Superior temporal gyrus (tissue), 1 donor: ENCODE data around the gene WHRN.

Source experiments
- DNase-seq: peaks from one replicate; pipeline ENCODE4 v3.0.0-alpha.2; 2016; ENCODE audit errors: extremely low spot score

The WHRN gene

GRCh38 chr9:114513959-114514267, 8.6 kb upstream of the WHRN start:
- DNase-seq: no peak

GRCh38 chr9:114513055-114513958, 8.0 kb upstream of the WHRN start:
- DNase-seq: no peak

- no peak for DNase-seq
Measured at GRCh38 chr9:114511978-114512874, 7.0 kb upstream of the WHRN start.

GRCh38 chr9:114507726-114508125, 2.5 kb upstream of the WHRN start:
- DNase-seq: peak; percentile 80

- DNase-seq: no peak
Measured at GRCh38 chr9:114506082-114506390, 763 bp upstream of the WHRN start.

GRCh38 chr9:114504341-114505186, 709 bp downstream of the WHRN start:
- DNase-seq: peak; percentile 44

- DNase-seq: peak; percentile 54
Measured at GRCh38 chr9:114503522-114504340, 1.5 kb downstream of the WHRN start.

- DNase-seq: no peak
Measured at GRCh38 chr9:114503009-114503408, 2.3 kb downstream of the WHRN start.

GRCh38 chr9:114501796-114502682, 3.2 kb downstream of the WHRN start:
- peak; percentile 80 for DNase-seq

- DNase-seq: no peak
Measured at GRCh38 chr9:114500697-114501292, 4.5 kb downstream of the WHRN start.

- DNase-seq: peak; percentile 73
Measured at GRCh38 chr9:114499941-114500696, 5.2 kb downstream of the WHRN start.

GRCh38 chr9:114499528-114499927, 5.7 kb downstream of the WHRN start:
- DNase-seq: peak; percentile 81

- no peak for DNase-seq
Measured at GRCh38 chr9:114497727-114498382, 7.4 kb downstream of the WHRN start.

GRCh38 chr9:114497236-114497635, 8.0 kb downstream of the WHRN start:
- no peak for DNase-seq

- DNase-seq: no peak
Measured at GRCh38 chr9:114496011-114496410, 9.3 kb downstream of the WHRN start.

GRCh38 chr9:114494776-114495569, 10.3 kb downstream of the WHRN start:
- no peak for DNase-seq

GRCh38 chr9:114493521-114494184, 11.6 kb downstream of the WHRN start:
- no peak for DNase-seq
